Right ventricle myocardium inferior (tissue), 1 donor: Measurements from ENCODE around the gene ABCA10. TPM values are rescaled to one million over a fixed set of nuclear protein-coding genes. Genes with fewer than 3 reads are reported as not detected.

Experiments
- ATAC-seq: fragments of 200-7000 bp; cut with Tn5 transposase; one replicate; pipeline ENCODE4 v1.9.1; 2020; ENCODE audit warnings: mild to moderate bottlenecking, moderate library complexity
- DNase-seq: peaks from one replicate; pipeline ENCODE4 v3.0.0; 2021; ENCODE audit errors: missing footprints
- intact Hi-C: fragments of 100-400 bp; cut with DNase I; formaldehyde crosslinking; loops from one replicate; pipeline ENCODE4 v1.11.0; 2022
- microRNA-seq: library from miRNA; unstranded; fragments of <30 nt; microRNA quantifications from one replicate; pipeline ENCODE4 v1.2.0, GENCODE V29; 2020
- total RNA-seq: library from RNA; stranded (reverse); fragmentation: NEBNext Ultra II Directional; extraction: Animal tissue kit (Norgen Biotek cat#: 25700); gene quantifications from one replicate; pipeline ENCODE4 v1.2.1, GENCODE V29; 2021
- donor health status: DM: no; HTN: yes; CAD: no; lungs with severe emphysema.

Gene ABCA10
- total RNA-seq, 1 donor from 2014 or later, result 7.1 TPM

GRCh38 chr17:69123626-69124025, 105.0 kb downstream of the ABCA10 start:
- no peak for ATAC-seq
- DNase-seq, result no peak
- intact Hi-C loops, result no loop called here

- ATAC-seq (no peak), DNase-seq (no peak)
- intact Hi-C loops, result no loop called here
These were observed 106.6 kb downstream of the ABCA10 start for GRCh38 chr17:69122065-69122464.

- peak; percentile 23 for ATAC-seq
- intact Hi-C loops, result no loop called here
- DNase-seq, result no peak
These were observed 110.5 kb downstream of the ABCA10 start for GRCh38 chr17:69117855-69118784.

GRCh38 chr17:69111794-69112193, 116.8 kb downstream of the ABCA10 start:
- ATAC-seq, result no peak
- intact Hi-C loops, result no loop called here

GRCh38 chr17:69105907-69106730, 122.5 kb downstream of the ABCA10 start:
- no peak for DNase-seq
- intact Hi-C loops, result no loop called here

More at GRCh38 chr17:69111794-69112193, 116.8 kb downstream of the ABCA10 start:
- no peak for DNase-seq

GRCh38 chr17:69103557-69104233, 124.9 kb downstream of the ABCA10 start:
- ATAC-seq (no peak), DNase-seq (peak; percentile 17)
- intact Hi-C loops, result no loop called here

More at GRCh38 chr17:69105907-69106730, 122.5 kb downstream of the ABCA10 start:
- no peak for ATAC-seq

GRCh38 chr17:69098625-69099024, 130.0 kb downstream of the ABCA10 start:
- ATAC-seq, result no peak

More at GRCh38 chr17:69098625-69099024, 130.0 kb downstream of the ABCA10 start:
- intact Hi-C loops, result no loop called here
- DNase-seq, result no peak

Small RNA genes within 50 kb of the gene (microRNA-seq; reads per million reads assigned to microRNA genes)
- gene MIR4524A (not detected), gene MIR4524B (not detected)

Other genes with a start within 250 kb of the ABCA10 start
- gene ABCA9, start 167.9 kb downstream of the ABCA10 start, total RNA-seq, result 32.7 TPM
- 25.7 TPM for gene ABCA6, start 86.9 kb downstream of the ABCA10 start, total RNA-seq
- 19.3 TPM for gene ABCA5, start 98.3 kb upstream of the ABCA10 start, total RNA-seq
- gene MAP2K6, start 185.9 kb upstream of the ABCA10 start, total RNA-seq, result 3.8 TPM